ENCODE results near the gene MRM1.

Gene MRM1

DNA sequence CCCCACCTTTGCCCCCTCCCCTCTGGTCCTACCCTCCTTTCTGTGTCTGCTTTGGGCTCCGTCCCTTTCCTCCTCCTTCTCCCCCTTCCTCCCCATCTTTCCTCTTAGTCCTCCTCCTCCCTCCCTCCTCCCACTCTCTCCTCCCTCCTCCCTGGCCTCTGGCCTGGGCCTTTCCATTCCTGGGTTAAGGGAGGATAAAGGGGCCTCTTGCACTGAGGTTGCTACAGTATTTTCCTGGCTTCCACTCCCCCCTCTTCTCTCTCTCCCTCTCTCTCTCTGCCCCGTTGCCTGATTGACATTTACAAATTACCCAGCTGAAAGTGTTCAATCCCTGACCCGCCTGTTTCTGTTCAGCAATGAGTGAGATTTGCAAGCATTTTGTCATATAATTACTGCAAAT is 44.0 kb downstream of the MRM1 start:
- TF ChIP-seq, protein P1, sequence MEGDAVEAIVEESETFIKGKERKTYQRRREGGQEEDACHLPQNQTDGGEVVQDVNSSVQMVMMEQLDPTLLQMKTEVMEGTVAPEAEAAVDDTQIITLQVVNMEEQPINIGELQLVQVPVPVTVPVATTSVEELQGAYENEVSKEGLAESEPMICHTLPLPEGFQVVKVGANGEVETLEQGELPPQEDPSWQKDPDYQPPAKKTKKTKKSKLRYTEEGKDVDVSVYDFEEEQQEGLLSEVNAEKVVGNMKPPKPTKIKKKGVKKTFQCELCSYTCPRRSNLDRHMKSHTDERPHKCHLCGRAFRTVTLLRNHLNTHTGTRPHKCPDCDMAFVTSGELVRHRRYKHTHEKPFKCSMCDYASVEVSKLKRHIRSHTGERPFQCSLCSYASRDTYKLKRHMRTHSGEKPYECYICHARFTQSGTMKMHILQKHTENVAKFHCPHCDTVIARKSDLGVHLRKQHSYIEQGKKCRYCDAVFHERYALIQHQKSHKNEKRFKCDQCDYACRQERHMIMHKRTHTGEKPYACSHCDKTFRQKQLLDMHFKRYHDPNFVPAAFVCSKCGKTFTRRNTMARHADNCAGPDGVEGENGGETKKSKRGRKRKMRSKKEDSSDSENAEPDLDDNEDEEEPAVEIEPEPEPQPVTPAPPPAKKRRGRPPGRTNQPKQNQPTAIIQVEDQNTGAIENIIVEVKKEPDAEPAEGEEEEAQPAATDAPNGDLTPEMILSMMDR (IDR thresholded peaks at IDR 0.05; ENCODE audit: extremely low read depth, missing control alignments): no peak
- no peak for DNase-seq (ENCODE audit: low spot score)

- DNase-seq (ENCODE audit: low spot score): no peak
- TF ChIP-seq, protein P1 (IDR thresholded peaks at IDR 0.05; ENCODE audit: extremely low read depth, missing control alignments): no peak
These were observed 46.3 kb downstream of the MRM1 start for GRCh38 chr17:36647636-36648035.

DNA sequence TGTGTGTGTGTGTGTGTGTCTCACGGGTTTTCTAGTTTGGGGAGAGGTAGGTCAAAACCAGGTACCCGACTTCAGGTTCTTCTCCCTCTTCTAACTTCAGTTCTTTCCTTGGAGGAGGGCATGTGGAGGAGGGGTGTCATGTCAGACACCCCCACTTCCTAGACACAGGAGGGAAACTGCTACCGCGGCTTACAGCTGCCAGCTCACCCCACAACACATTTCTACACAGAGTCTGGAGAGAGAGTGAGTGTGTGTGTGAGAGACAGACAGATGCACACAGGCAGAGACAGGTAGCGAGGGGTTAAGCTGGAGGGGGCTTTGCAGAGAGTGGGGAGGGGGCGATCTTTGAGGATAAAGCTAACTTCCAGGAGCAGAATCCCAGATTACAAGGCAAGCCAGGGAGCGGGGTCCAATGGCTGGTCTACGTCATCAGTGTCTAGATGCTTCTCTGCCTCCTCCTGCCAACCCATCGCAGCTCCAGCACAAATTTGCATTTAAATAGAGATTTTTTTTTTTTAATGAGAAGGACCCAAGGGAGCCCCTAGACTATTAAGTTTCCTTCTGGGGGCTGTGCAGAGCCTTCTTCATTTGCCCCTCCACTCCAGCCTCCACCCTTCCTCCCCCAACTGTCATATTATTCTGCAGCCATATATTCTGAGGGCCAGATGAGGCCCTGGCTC is 48.9 kb downstream of the MRM1 start:
- DNase-seq (ENCODE audit: low spot score): no peak
- TF ChIP-seq, protein P1 (IDR thresholded peaks at IDR 0.05; ENCODE audit: extremely low read depth, missing control alignments): no peak

DNA sequence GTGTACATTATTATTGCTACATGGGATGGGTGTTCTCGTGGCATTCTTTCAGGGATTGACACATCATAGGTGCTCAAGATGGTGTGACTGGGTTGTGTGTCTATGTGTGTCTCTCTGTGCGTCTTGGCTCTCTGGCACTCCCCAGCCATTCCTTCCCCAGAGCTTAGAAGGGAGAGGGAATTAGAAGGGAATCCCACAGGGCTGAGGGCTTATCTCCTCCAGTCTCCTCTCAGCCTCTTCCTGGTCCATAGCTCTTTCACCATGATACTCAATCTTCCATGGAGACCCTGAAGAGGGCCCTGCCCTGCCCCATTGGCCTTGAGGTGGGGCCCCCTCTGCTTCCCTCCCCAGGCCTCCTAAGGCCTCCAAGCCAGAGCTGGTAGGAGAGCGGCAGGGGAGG is 52.0 kb downstream of the MRM1 start:
- TF ChIP-seq, protein P1 (IDR thresholded peaks at IDR 0.05; ENCODE audit: extremely low read depth, missing control alignments): no peak
- no peak for DNase-seq (ENCODE audit: low spot score)

- TF ChIP-seq, protein P1 (IDR thresholded peaks at IDR 0.05; ENCODE audit: extremely low read depth, missing control alignments): no peak
These were observed 52.5 kb downstream of the MRM1 start for GRCh38 chr17:36653856-36654255.

GRCh38 chr17:36655726-36656125 is 54.3 kb downstream of the MRM1 start:
- TF ChIP-seq, protein P1 (IDR thresholded peaks at IDR 0.05; ENCODE audit: extremely low read depth, missing control alignments): no peak
- DNase-seq (ENCODE audit: low spot score): no peak

More at GRCh38 chr17:36653856-36654255, 52.5 kb downstream of the MRM1 start:
- no peak for DNase-seq (ENCODE audit: low spot score)

- TF ChIP-seq, protein P1 (IDR thresholded peaks at IDR 0.05; ENCODE audit: extremely low read depth, missing control alignments): no peak
- DNase-seq (ENCODE audit: low spot score): no peak
These were observed 56.0 kb downstream of the MRM1 start for GRCh38 chr17:36657390-36657762.
